ENCODE measurements around the gene ASB15. TPM values are rescaled to one million over a fixed set of nuclear protein-coding genes. Genes with fewer than 3 reads are reported as not detected.

The ASB15 gene
- total and polyA plus RNA-seq, 10 donors, result 0.03 TPM; not detected in 9

GRCh38 chr7:123655614-123656013, 54.0 kb downstream of the ASB15 start, which contains the start of gene LMOD2:
Gene LMOD2 (plus strand): TSS chr7:123655866. CDS start chr7:123655964, 98 bp downstream.
- intact Hi-C loops (cut with DNase I; ENCODE audit: low total_unique reads), result no loop called here
- no peaks in the 10 kb centered on the region for H3K27me3 ChIP-seq (replicated peaks in 1 of 7)
- 74 to 95% (median 80%) methylated on average over 6 of the region's 6 CpGs for WGBS, 5 donors
- H3K36me3 ChIP-seq, result no peaks in the 10 kb centered on the region
- DNase-seq, result no peak
- no peaks in the 10 kb centered on the region for H3K4me1 ChIP-seq
- peak within 1 kb of the TSS in 4 of 8 donors; percentile 6 to 65 (median 32) for H3K27ac ChIP-seq
- H3K4me3 ChIP-seq, result no peak within 1 kb of the TSS
- TF ChIP-seq POLR2A (IDR thresholded peaks at IDR 0.05), result no peak
- no peak for TF ChIP-seq CTCF (IDR thresholded peaks at IDR 0.05 in 8 of 11, conservative IDR thresholded peaks at IDR 0.05 in 3 of 11)
- no peak for TF ChIP-seq POLR2AphosphoS5 (IDR thresholded peaks at IDR 0.05)
- no peaks in the 10 kb centered on the region for H3K9me3 ChIP-seq

GRCh38 chr7:123656544-123657303, 55.1 kb downstream of the ASB15 start:
- Histone ChIP-seq H3K27ac (peak overlapping the region in 4 of 8 donors; percentile 6 to 65 (median 32)), H3K36me3 (no peaks in the 10 kb centered on the region), H3K4me1 (no peaks in the 10 kb centered on the region), H3K27me3 (replicated peaks in 1 of 7) (peaks cover 0 to under 1% (median 0%) of the 10 kb centered on the region in 7 donors), H3K9me3 (no peaks in the 10 kb centered on the region), H3K4me3 (no peak overlapping the region)
- WGBS, 5 donors, result 73 to 88% (median 85%) methylated on average over 6 of the region's 6 CpGs
- DNase-seq, result no peak
- intact Hi-C loops (cut with DNase I; ENCODE audit: low total_unique reads), result no loop called here
- TF ChIP-seq CTCF (IDR thresholded peaks at IDR 0.05 in 8 of 11, conservative IDR thresholded peaks at IDR 0.05 in 3 of 11), result no peak
- no peak for TF ChIP-seq POLR2A (IDR thresholded peaks at IDR 0.05)
- TF ChIP-seq POLR2AphosphoS5 (IDR thresholded peaks at IDR 0.05), result no peak

- no peaks in the 10 kb centered on the region for H3K9me3 ChIP-seq
- 36 to 65% (median 57%) methylated on average over 1 of the region's 1 CpG for WGBS, 5 donors
- no peak overlapping the region for H3K4me3 ChIP-seq
- TF ChIP-seq CTCF (IDR thresholded peaks at IDR 0.05 in 8 of 11, conservative IDR thresholded peaks at IDR 0.05 in 3 of 11) (no peak), POLR2A (IDR thresholded peaks at IDR 0.05) (no peak), POLR2AphosphoS5 (IDR thresholded peaks at IDR 0.05) (no peak)
- H3K4me1 ChIP-seq, result no peaks in the 10 kb centered on the region
- no peak for DNase-seq
- intact Hi-C loops (cut with DNase I; ENCODE audit: low total_unique reads), result no loop called here
- peaks cover 0 to 6% (median 0%) of the 10 kb centered on the region in 7 donors for H3K27me3 ChIP-seq (replicated peaks in 1 of 7)
- H3K36me3 ChIP-seq, result no peaks in the 10 kb centered on the region
- H3K27ac ChIP-seq, result peak overlapping the region in 4 of 8 donors; percentile 6 to 65 (median 9)
These were observed 55.7 kb downstream of the ASB15 start for GRCh38 chr7:123657304-123657685.

DNA sequence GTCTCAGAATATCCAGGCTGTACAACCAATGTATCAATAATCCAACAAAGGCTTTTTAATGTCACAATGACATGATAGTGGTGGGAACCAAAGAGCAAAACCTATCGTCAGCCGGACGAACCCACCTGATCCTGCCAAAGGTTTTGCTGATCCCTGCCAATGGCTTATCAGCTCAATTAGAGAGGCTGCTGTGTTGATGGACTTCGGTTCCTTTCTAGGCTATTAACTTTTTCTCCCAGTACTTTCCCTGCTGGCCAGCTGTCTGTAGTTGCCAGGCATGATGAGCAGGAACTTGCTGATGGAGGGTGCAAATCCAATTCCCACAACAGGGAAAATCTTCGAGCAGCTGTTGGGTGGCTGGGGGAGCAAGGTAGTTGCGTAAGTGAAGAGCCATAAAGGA, 56.4 kb downstream of the ASB15 start:
- no peaks in the 10 kb centered on the region for H3K9me3 ChIP-seq
- no peaks in the 10 kb centered on the region for H3K36me3 ChIP-seq
- peaks cover 0 to 9% (median 0%) of the 10 kb centered on the region in 7 donors for H3K27me3 ChIP-seq (replicated peaks in 1 of 7)
- no peak overlapping the region for H3K4me3 ChIP-seq
- no peak for DNase-seq
- H3K27ac ChIP-seq, result no peak overlapping the region
- 76 to 95% (median 88%) methylated on average over 6 of the region's 6 CpGs for WGBS, 5 donors
- no peaks in the 10 kb centered on the region for H3K4me1 ChIP-seq
- intact Hi-C loops (cut with DNase I; ENCODE audit: low total_unique reads), result no loop called here
- no peak for TF ChIP-seq POLR2A (IDR thresholded peaks at IDR 0.05)
- TF ChIP-seq CTCF (IDR thresholded peaks at IDR 0.05 in 8 of 11, conservative IDR thresholded peaks at IDR 0.05 in 3 of 11), result no peak
- no peak for TF ChIP-seq POLR2AphosphoS5 (IDR thresholded peaks at IDR 0.05)

Measured in spleen (tissue), 11 donors.